ENCODE results near the gene EXTL2. TPM values are rescaled to one million over a fixed set of nuclear protein-coding genes. Genes with fewer than 3 reads are reported as not detected.
A peak's percentile ranks its signal among the peaks of the same experiment; 100 is the strongest.

EXTL2 gene
- polyA plus RNA-seq, 2 of the 4 experiments (the other 2 are of a cell fraction) = 9.4 to 22.4 TPM

- Histone ChIP-seq H3K4me2 (peak overlapping the region; percentile 41), H3K27ac (no peak overlapping the region), H3K4me1 (0 out of 3 replicates have a peak, but pooled peaks cover 3% of the 10 kb centered on the region), H3K9me3 (no peaks in the 10 kb centered on the region), H3K4me3 (no peak overlapping the region)
- TF ChIP-seq, protein P1, sequence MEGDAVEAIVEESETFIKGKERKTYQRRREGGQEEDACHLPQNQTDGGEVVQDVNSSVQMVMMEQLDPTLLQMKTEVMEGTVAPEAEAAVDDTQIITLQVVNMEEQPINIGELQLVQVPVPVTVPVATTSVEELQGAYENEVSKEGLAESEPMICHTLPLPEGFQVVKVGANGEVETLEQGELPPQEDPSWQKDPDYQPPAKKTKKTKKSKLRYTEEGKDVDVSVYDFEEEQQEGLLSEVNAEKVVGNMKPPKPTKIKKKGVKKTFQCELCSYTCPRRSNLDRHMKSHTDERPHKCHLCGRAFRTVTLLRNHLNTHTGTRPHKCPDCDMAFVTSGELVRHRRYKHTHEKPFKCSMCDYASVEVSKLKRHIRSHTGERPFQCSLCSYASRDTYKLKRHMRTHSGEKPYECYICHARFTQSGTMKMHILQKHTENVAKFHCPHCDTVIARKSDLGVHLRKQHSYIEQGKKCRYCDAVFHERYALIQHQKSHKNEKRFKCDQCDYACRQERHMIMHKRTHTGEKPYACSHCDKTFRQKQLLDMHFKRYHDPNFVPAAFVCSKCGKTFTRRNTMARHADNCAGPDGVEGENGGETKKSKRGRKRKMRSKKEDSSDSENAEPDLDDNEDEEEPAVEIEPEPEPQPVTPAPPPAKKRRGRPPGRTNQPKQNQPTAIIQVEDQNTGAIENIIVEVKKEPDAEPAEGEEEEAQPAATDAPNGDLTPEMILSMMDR (IDR thresholded peaks at IDR 0.05) = peak; percentile 73
- TF ChIP-seq ZFP36 (IDR thresholded peaks at IDR 0.05; ENCODE audit: borderline replicate concordance, partially characterized antibody) (no peak), POLR2AphosphoS2 (conservative IDR thresholded peaks at IDR 0.05; ENCODE audit: low read length) (no peak), MAZ (IDR thresholded peaks at IDR 0.05; ENCODE audit: borderline replicate concordance, low read depth, low read length) (no peak), SMC3 (IDR thresholded peaks at IDR 0.05) (peak; percentile 67), GATA3 (IDR thresholded peaks at IDR 0.05; ENCODE audit: borderline replicate concordance) (no peak), NPAS2 (CRISPR knock-in tag; IDR thresholded peaks at IDR 0.05; ENCODE audit: borderline replicate concordance) (no peak), RAD21 (conservative IDR thresholded peaks at IDR 0.05 in 1 of 2, IDR thresholded peaks at IDR 0.05 in 1 of 2) (peak; percentile 65 to 79), BHLHE40 (IDR thresholded peaks at IDR 0.05; ENCODE audit: low read depth, low read length) (no peak), EP300 (IDR thresholded peaks at IDR 0.05) (no peak), SREBF2 (IDR thresholded peaks at IDR 0.05) (no peak)
- WGBS (ENCODE audit: missing lambda C conversion rate) = 9% methylated on average over 7 of the region's 7 CpGs
- ChIA-PET CTCF (interaction anchor here (0.8 to 11.7 kb wide), 27 partner anchors 9 to 1066 kb away, joined by 3 to 138 read pairs (median 4); partner anchors contain the start of gene GPR88), POLR2A (no interaction called here)
- DNase-seq (ENCODE audit: low read depth in 1 of 2, low spot score in 1 of 2) = peak in 1 of 2 experiments; percentile 28
- FAIRE-seq = no peak
- peak in 1 of 2 experiments; percentile 50; a peak in 1 of 6 replicates for ATAC-seq
These were observed 26.2 kb downstream of the EXTL2 start for GRCh38 chr1:100868364-100868995.

- ATAC-seq (no peak), FAIRE-seq (no peak), DNase-seq (ENCODE audit: low read depth in 1 of 2, low spot score in 1 of 2) (no peak)
- TF ChIP-seq CHD4 (IDR thresholded peaks at IDR 0.05; ENCODE audit: borderline replicate concordance) = no peak
- TF ChIP-seq CBX8 (IDR thresholded peaks at IDR 0.05) = no peak
- ChIA-PET CTCF (interaction anchor here (0.7 to 11.7 kb wide), 11 partner anchors 10 to 1057 kb away, joined by 3 to 138 read pairs (median 3); no protein-coding TSS in a partner anchor), POLR2A (no interaction called here)
- H3K4me2 ChIP-seq = no peak overlapping the region
- no peaks in the 10 kb centered on the region for H3K9me3 ChIP-seq
- 0 out of 3 replicates have a peak, but pooled peaks cover 3% of the 10 kb centered on the region for H3K4me1 ChIP-seq
- no peak overlapping the region for H3K27ac ChIP-seq
- no peak overlapping the region for H3K4me3 ChIP-seq
- 47% methylated on average over 2 of the region's 2 CpGs for WGBS (ENCODE audit: missing lambda C conversion rate)
These were observed 27.8 kb downstream of the EXTL2 start for GRCh38 chr1:100866901-100867206.

- 0 out of 3 replicates have a peak, but pooled peaks cover 3% of the 10 kb centered on the region for H3K4me1 ChIP-seq
- DNase-seq (ENCODE audit: low read depth in 1 of 2, low spot score in 1 of 2) (peak; percentile 5 to 28), ATAC-seq (peak; percentile 64 to 70; a peak in 3 of 6 replicates), FAIRE-seq (no peak)
- no peaks in the 10 kb centered on the region for H3K9me3 ChIP-seq
- WGBS (ENCODE audit: missing lambda C conversion rate) = 32% methylated on average over 5 of the region's 5 CpGs
- TF ChIP-seq RAD21 (conservative IDR thresholded peaks at IDR 0.05 in 1 of 2, IDR thresholded peaks at IDR 0.05 in 1 of 2) = peak; percentile 60 to 77
- TF ChIP-seq, protein P1 (IDR thresholded peaks at IDR 0.05) = peak; percentile 56
- TF ChIP-seq ZFP36 (IDR thresholded peaks at IDR 0.05; ENCODE audit: borderline replicate concordance, partially characterized antibody) = no peak
- peak; percentile 84 for TF ChIP-seq SMC3 (IDR thresholded peaks at IDR 0.05)
- TF ChIP-seq CHD4 (IDR thresholded peaks at IDR 0.05; ENCODE audit: borderline replicate concordance) = no peak
- no peak overlapping the region for H3K4me3 ChIP-seq
- ChIA-PET CTCF (interaction anchor here (0.7 to 11.7 kb wide), 11 partner anchors 11 to 1056 kb away, joined by 3 to 138 read pairs (median 5); no protein-coding TSS in a partner anchor), POLR2A (no interaction called here)
- 0 out of 6 replicates have a peak overlapping the region, but pooled peaks of 1 of the 2 experiments have one; percentile 17 for H3K27ac ChIP-seq
- peak overlapping the region; percentile 28; the same call in 1 of the 3 replicates for H3K4me2 ChIP-seq
These were observed 28.4 kb downstream of the EXTL2 start for GRCh38 chr1:100866041-100866900.
